Measurements from ENCODE around the gene LRRC31.

DNA sequence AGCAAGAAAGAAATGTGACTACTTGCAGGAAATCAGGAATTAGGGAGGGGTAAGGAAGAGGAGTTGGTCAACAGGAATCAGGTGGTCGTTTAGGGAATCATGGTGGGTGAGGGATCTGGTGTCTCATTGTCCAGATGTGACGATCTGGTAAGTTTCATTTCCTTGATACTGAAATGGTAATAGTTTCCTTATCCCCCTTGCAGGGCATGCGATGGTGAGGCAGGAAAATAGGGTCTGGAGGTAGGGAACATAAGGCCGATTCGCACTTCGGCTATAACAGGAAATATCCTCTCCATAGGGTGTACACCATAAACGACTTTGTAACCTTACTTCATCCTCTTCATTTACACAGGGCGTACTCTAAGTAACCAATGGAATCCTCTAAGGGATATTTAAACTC is 56.5 kb downstream of the LRRC31 start:
- TF ChIP-seq, protein P1, sequence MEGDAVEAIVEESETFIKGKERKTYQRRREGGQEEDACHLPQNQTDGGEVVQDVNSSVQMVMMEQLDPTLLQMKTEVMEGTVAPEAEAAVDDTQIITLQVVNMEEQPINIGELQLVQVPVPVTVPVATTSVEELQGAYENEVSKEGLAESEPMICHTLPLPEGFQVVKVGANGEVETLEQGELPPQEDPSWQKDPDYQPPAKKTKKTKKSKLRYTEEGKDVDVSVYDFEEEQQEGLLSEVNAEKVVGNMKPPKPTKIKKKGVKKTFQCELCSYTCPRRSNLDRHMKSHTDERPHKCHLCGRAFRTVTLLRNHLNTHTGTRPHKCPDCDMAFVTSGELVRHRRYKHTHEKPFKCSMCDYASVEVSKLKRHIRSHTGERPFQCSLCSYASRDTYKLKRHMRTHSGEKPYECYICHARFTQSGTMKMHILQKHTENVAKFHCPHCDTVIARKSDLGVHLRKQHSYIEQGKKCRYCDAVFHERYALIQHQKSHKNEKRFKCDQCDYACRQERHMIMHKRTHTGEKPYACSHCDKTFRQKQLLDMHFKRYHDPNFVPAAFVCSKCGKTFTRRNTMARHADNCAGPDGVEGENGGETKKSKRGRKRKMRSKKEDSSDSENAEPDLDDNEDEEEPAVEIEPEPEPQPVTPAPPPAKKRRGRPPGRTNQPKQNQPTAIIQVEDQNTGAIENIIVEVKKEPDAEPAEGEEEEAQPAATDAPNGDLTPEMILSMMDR (conservative IDR thresholded peaks at IDR 0.05; ENCODE audit: low read depth in 2 of 2): no peak
- no peak for TF ChIP-seq POLR2AphosphoS5 (IDR thresholded peaks at IDR 0.05; ENCODE audit: low read depth)
- TF ChIP-seq EZH2phosphoT487 (IDR thresholded peaks at IDR 0.05; ENCODE audit: unreplicated experiment): no peak
- no peak for TF ChIP-seq NANOG (IDR thresholded peaks at IDR 0.05; ENCODE audit: borderline replicate concordance)
- TF ChIP-seq, protein P2, sequence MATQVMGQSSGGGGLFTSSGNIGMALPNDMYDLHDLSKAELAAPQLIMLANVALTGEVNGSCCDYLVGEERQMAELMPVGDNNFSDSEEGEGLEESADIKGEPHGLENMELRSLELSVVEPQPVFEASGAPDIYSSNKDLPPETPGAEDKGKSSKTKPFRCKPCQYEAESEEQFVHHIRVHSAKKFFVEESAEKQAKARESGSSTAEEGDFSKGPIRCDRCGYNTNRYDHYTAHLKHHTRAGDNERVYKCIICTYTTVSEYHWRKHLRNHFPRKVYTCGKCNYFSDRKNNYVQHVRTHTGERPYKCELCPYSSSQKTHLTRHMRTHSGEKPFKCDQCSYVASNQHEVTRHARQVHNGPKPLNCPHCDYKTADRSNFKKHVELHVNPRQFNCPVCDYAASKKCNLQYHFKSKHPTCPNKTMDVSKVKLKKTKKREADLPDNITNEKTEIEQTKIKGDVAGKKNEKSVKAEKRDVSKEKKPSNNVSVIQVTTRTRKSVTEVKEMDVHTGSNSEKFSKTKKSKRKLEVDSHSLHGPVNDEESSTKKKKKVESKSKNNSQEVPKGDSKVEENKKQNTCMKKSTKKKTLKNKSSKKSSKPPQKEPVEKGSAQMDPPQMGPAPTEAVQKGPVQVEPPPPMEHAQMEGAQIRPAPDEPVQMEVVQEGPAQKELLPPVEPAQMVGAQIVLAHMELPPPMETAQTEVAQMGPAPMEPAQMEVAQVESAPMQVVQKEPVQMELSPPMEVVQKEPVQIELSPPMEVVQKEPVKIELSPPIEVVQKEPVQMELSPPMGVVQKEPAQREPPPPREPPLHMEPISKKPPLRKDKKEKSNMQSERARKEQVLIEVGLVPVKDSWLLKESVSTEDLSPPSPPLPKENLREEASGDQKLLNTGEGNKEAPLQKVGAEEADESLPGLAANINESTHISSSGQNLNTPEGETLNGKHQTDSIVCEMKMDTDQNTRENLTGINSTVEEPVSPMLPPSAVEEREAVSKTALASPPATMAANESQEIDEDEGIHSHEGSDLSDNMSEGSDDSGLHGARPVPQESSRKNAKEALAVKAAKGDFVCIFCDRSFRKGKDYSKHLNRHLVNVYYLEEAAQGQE (IDR thresholded peaks at IDR 0.05; ENCODE audit: unreplicated experiment): no peak
- no peak for TF ChIP-seq STAT1 (IDR thresholded peaks at IDR 0.05; ENCODE audit: unreplicated experiment)
- TF ChIP-seq JUNB (IDR thresholded peaks at IDR 0.05; ENCODE audit: unreplicated experiment): no peak
- TF ChIP-seq ZNF331 (CRISPR knock-in tag; IDR thresholded peaks at IDR 0.05; ENCODE audit: low read depth): no peak
- no peak for TF ChIP-seq EZH2 (IDR thresholded peaks at IDR 0.05; ENCODE audit: low read depth, unreplicated experiment)
- TF ChIP-seq CREB1 (CRISPR knock-in tag; IDR thresholded peaks at IDR 0.05; ENCODE audit: low read depth): no peak
- no peak for TF ChIP-seq ZNF114 (CRISPR knock-in tag; IDR thresholded peaks at IDR 0.05)
- TF ChIP-seq, protein P3, sequence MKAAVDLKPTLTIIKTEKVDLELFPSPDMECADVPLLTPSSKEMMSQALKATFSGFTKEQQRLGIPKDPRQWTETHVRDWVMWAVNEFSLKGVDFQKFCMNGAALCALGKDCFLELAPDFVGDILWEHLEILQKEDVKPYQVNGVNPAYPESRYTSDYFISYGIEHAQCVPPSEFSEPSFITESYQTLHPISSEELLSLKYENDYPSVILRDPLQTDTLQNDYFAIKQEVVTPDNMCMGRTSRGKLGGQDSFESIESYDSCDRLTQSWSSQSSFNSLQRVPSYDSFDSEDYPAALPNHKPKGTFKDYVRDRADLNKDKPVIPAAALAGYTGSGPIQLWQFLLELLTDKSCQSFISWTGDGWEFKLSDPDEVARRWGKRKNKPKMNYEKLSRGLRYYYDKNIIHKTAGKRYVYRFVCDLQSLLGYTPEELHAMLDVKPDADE (IDR thresholded peaks at IDR 0.05): no peak
